ENCODE results near the gene USP13. TPM values are rescaled to one million over a fixed set of nuclear protein-coding genes. Genes with fewer than 3 reads are reported as not detected.
"Not testable (repeated sequence)": the region's sequence is repeated elsewhere in the genome, so short reads cannot be mapped to it uniquely, and the experiment has no call there.

Gene USP13
- total and polyA plus RNA-seq, 2 experiments from 2014 or later: 9.6 to 15.7 TPM

DNA sequence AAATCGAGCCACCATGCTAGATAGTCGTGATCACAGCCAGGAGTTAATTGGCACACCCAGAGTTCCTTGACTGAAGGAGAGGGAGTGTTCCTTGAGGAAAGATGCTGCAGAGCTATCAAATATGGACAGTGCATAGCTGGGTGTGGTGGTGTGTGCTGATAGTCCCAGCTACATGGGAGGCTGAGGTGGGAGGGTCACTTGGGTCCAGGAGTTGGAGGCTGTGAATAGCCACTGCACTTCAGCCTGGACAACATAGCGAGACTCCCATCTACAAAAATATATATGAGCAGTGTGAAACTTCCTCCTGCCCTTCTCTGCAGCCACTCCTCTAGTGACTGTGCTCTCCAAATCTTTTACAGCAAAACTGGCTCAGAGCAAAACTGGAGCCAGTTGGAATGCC is 10.0 kb upstream of the USP13 start:
- no peaks in the 10 kb centered on the region for H3K79me2 ChIP-seq
- 95% methylated on average over 3 of the region's 3 CpGs for WGBS (ENCODE audit: low lambda C conversion rate, missing lambda C conversion rate)
- peaks cover 9% of the 10 kb centered on the region for H3K4me1 ChIP-seq (ENCODE audit: insufficient read depth)
- TF ChIP-seq EZH2phosphoT487 (IDR thresholded peaks at IDR 0.05; ENCODE audit: low read depth, severe bottlenecking, unreplicated experiment) (no peak), EZH2 (IDR thresholded peaks at IDR 0.05; ENCODE audit: borderline replicate concordance) (no peak)
- TF ChIP-seq, protein P1, sequence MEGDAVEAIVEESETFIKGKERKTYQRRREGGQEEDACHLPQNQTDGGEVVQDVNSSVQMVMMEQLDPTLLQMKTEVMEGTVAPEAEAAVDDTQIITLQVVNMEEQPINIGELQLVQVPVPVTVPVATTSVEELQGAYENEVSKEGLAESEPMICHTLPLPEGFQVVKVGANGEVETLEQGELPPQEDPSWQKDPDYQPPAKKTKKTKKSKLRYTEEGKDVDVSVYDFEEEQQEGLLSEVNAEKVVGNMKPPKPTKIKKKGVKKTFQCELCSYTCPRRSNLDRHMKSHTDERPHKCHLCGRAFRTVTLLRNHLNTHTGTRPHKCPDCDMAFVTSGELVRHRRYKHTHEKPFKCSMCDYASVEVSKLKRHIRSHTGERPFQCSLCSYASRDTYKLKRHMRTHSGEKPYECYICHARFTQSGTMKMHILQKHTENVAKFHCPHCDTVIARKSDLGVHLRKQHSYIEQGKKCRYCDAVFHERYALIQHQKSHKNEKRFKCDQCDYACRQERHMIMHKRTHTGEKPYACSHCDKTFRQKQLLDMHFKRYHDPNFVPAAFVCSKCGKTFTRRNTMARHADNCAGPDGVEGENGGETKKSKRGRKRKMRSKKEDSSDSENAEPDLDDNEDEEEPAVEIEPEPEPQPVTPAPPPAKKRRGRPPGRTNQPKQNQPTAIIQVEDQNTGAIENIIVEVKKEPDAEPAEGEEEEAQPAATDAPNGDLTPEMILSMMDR (IDR thresholded peaks at IDR 0.05; ENCODE audit: poor library complexity): no peak
- H3K27me3 ChIP-seq: no peaks in the 10 kb centered on the region
- H3K4me3 ChIP-seq: no peak overlapping the region
- no peak overlapping the region for H3K4me2 ChIP-seq
- no peaks in the 10 kb centered on the region for H3K9me2 ChIP-seq (replicated peaks; ENCODE audit: insufficient read depth)
- H4K20me1 ChIP-seq (ENCODE audit: insufficient read depth, poor library complexity, severe bottlenecking): no peaks in the 10 kb centered on the region
- no peak for DNase-seq (ENCODE audit: low spot score)
- no peak overlapping the region for H3K27ac ChIP-seq
- no peaks in the 10 kb centered on the region for H3K9me3 ChIP-seq (ENCODE audit: low read depth)
- H3K36me3 ChIP-seq (replicated peaks; ENCODE audit: insufficient read depth, low read depth): no peaks in the 10 kb centered on the region
- H2AFZ ChIP-seq: no peak overlapping the region

DNA sequence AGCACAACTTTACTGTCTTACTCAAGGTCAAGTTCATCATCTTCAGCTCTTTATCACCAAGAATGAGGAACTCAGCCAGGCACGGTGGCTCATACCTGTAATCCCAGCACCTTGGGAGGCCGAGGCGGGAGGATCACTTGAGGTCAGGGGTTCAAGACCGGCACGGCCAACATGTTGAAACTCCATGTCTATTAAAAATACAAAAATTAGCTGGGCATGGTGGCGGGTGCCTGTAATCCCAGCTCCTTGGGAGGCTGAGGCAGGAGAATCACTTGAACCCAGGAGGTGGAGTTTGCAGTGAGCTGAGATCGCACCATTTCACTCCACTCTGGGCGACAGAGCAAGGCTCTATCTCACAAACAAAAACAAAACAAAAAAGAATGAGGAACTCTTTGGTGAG is 9.0 kb upstream of the USP13 start:
- whole genome bisulfite sequencing (ENCODE audit: low lambda C conversion rate, missing lambda C conversion rate): 93% methylated on average over 8 of the region's 8 CpGs
- H3K27me3 ChIP-seq; H3K4me1 ChIP-seq (ENCODE audit: insufficient read depth); H3K79me2 ChIP-seq; H3K9me2 ChIP-seq (replicated peaks; ENCODE audit: insufficient read depth); H4K20me1 ChIP-seq (ENCODE audit: insufficient read depth, poor library complexity, severe bottlenecking); H3K4me3 ChIP-seq; DNase-seq (ENCODE audit: low spot score); H3K9me3 ChIP-seq (ENCODE audit: low read depth); H3K36me3 ChIP-seq (replicated peaks; ENCODE audit: insufficient read depth, low read depth); H2AFZ ChIP-seq: not testable (repeated sequence)
- Histone ChIP-seq H3K27ac (peak overlapping the region; percentile 61), H3K4me2 (peak overlapping the region; percentile 41)

DNA sequence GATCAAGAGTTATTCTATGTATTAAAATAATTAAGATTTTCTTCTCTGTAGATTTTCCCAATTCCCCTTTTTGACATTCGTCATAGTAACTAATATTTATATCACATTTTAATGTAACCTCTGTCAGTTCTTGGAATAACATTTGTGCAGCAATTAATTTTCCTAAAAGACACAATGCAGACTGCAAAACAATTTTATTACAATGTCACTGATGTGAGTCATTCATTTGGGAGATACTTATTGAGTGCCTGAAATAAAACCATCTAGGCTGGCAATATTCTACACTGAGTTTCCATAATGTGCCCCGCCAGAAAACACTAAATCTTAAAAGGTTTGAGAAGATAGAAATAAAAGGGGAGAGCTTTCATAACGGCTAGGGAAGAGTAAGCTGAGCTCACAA is 6.7 kb upstream of the USP13 start:
- H3K4me3 ChIP-seq: no peak overlapping the region
- no peaks in the 10 kb centered on the region for H3K79me2 ChIP-seq
- no peaks in the 10 kb centered on the region for H3K36me3 ChIP-seq (replicated peaks; ENCODE audit: insufficient read depth, low read depth)
- no peak overlapping the region for H3K4me2 ChIP-seq
- TF ChIP-seq, protein P1 (IDR thresholded peaks at IDR 0.05; ENCODE audit: poor library complexity): no peak
- H4K20me1 ChIP-seq (ENCODE audit: insufficient read depth, poor library complexity, severe bottlenecking): no peaks in the 10 kb centered on the region
- H3K27ac ChIP-seq: no peak overlapping the region
- H3K27me3 ChIP-seq: no peaks in the 10 kb centered on the region
- no peak for DNase-seq (ENCODE audit: low spot score)
- no peaks in the 10 kb centered on the region for H3K9me2 ChIP-seq (replicated peaks; ENCODE audit: insufficient read depth)
- H2AFZ ChIP-seq: no peak overlapping the region
- 88% methylated on average over 3 of the region's 3 CpGs for WGBS (ENCODE audit: low lambda C conversion rate, missing lambda C conversion rate)
- peaks cover 9% of the 10 kb centered on the region for H3K4me1 ChIP-seq (ENCODE audit: insufficient read depth)
- H3K9me3 ChIP-seq (ENCODE audit: low read depth): no peaks in the 10 kb centered on the region

DNA sequence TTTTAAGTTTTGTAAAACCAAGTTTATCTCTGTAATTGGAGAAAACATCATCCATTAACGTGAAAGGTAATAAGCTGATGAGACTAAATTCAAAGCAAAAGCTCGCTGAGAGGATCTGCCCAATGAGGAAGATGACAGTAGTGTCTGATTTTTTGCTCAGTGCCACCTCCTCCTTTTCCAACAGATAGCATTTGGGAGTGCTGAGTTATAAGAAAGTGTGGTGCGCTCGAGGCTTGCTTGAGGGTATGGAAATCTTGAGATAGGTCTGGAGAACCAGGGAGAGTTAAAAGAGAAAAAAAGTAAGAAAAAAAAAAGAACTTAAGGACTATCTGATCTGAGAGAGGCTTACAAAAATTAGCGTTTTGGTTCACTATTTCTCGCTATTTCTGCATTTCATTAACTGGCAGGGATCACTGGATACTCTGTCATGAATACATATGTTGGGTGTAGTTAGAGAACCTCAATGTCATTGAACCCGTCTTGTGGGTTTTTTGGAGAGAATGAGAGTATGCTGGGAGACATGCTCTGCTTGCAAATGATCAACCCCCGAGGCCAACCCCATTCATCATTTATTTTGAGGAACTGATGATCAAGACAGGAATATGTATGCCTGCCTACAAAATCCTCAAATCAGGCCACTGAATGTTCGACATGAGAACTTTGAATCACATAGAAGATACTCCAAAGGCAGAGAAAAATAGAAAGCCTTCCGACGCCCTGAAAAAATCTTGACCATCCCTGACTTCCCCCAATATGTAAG is 973 bp upstream of the USP13 start:
- no peaks in the 10 kb centered on the region for H3K27me3 ChIP-seq
- peak overlapping the region; percentile 94 for H3K4me2 ChIP-seq
- H3K27ac ChIP-seq: peak overlapping the region; percentile 94
- H3K4me1 ChIP-seq (ENCODE audit: insufficient read depth): no peaks in the 10 kb centered on the region
- H3K4me3 ChIP-seq: peak overlapping the region; percentile 99
- TF ChIP-seq EZH2phosphoT487 (IDR thresholded peaks at IDR 0.05; ENCODE audit: low read depth, severe bottlenecking, unreplicated experiment) (no peak), EZH2 (IDR thresholded peaks at IDR 0.05; ENCODE audit: borderline replicate concordance) (no peak)
- TF ChIP-seq, protein P1 (IDR thresholded peaks at IDR 0.05; ENCODE audit: poor library complexity): no peak
- peaks cover 24% of the 10 kb centered on the region for H3K79me2 ChIP-seq
- DNase-seq (ENCODE audit: low spot score): no peak
- H3K9me3 ChIP-seq (ENCODE audit: low read depth): no peaks in the 10 kb centered on the region
- no peaks in the 10 kb centered on the region for H3K9me2 ChIP-seq (replicated peaks; ENCODE audit: insufficient read depth)
- H4K20me1 ChIP-seq (ENCODE audit: insufficient read depth, poor library complexity, severe bottlenecking): no peaks in the 10 kb centered on the region
- H3K36me3 ChIP-seq (replicated peaks; ENCODE audit: insufficient read depth, low read depth): no peaks in the 10 kb centered on the region
- 54% methylated on average over 11 of the region's 11 CpGs for WGBS (ENCODE audit: low lambda C conversion rate, missing lambda C conversion rate)
- H2AFZ ChIP-seq: peak overlapping the region; percentile 71

All from hepatocyte (in vitro differentiated cells).